Large intestine (tissue), 3 donors: ENCODE measurements around the gene G3BP1. TPM values are rescaled to one million over a fixed set of nuclear protein-coding genes. Genes with fewer than 3 reads are reported as not detected.

Experiments
- DNase-seq, 2 donors: peaks; one replicate each; pipeline versions ENCODE4 v3.0.0 to v3.0.0-alpha.2; 2013
- H3K27ac ChIP-seq: one replicate; pipeline ENCODE4 v1.5.1; 2013; ENCODE audit warnings: low read length
- H3K27me3 ChIP-seq: 2 replicates; pipeline ENCODE4 v1.6.1; 2013; ENCODE audit warnings: low read length; ENCODE audit not compliant: control insufficient read depth, insufficient read depth
- H3K36me3 ChIP-seq: 2 replicates; pipeline ENCODE4 v1.6.1; 2013; ENCODE audit warnings: low read length; ENCODE audit not compliant: control insufficient read depth, insufficient read depth
- H3K4me1 ChIP-seq: one replicate; pipeline ENCODE4 v1.6.1; 2013; ENCODE audit warnings: low read length; ENCODE audit not compliant: control insufficient read depth, insufficient read depth
- H3K4me3 ChIP-seq: one replicate; pipeline ENCODE4 v1.5.1; 2013; ENCODE audit warnings: low read length
- H3K9me3 ChIP-seq: one replicate; pipeline ENCODE4 v1.6.1; 2013; ENCODE audit warnings: mild to moderate bottlenecking, low read depth, low read length, moderate library complexity; ENCODE audit not compliant: control insufficient read depth
- WGBS: methylation state at CpG from one replicate; pipeline ENCODE4 v1.1.5; 2013; ENCODE audit warnings: low lambda C conversion rate; ENCODE audit not compliant: insufficient coverage; 5-methylcytosine and 5-hydroxymethylcytosine counted together
- polyA plus RNA-seq: library from polyadenylated mRNA; unstranded; fragments of 120-200 nt; gene quantifications from one replicate; pipeline ENCODE4 v1.2.1, GENCODE V29; 2013

The G3BP1 gene
- polyA plus RNA-seq, 1 donor = 111 TPM

- 100% methylated on average over 2 of the region's 9 CpGs for WGBS
- no peak overlapping the region for H3K27ac ChIP-seq
Observed at GRCh38 chr5:151738125-151738848, 33.5 kb upstream of the G3BP1 start.

GRCh38 chr5:151739395-151739794 lies 32.4 kb upstream of the G3BP1 start:
- H3K4me1 ChIP-seq = peaks cover 9% of the 10 kb centered on the region
- no peak overlapping the region for H3K4me3 ChIP-seq
- no peaks in the 10 kb centered on the region for H3K9me3 ChIP-seq
- no peaks in the 10 kb centered on the region for H3K27me3 ChIP-seq
- H3K27ac ChIP-seq = no peak overlapping the region
- no CpG with 5 or more reads among the region's 2 CpGs for WGBS
- peaks cover 8% of the 10 kb centered on the region for H3K36me3 ChIP-seq
- DNase-seq = no peak

More at GRCh38 chr5:151738125-151738848, 33.5 kb upstream of the G3BP1 start:
- peaks cover 9% of the 10 kb centered on the region for H3K4me1 ChIP-seq
- peaks cover 6% of the 10 kb centered on the region for H3K36me3 ChIP-seq
- no peaks in the 10 kb centered on the region for H3K27me3 ChIP-seq
- H3K9me3 ChIP-seq = no peaks in the 10 kb centered on the region
- DNase-seq = no peak
- no peak overlapping the region for H3K4me3 ChIP-seq

- WGBS = no CpG with 5 or more reads among the region's 4 CpGs
- Histone ChIP-seq H3K4me3 (no peak overlapping the region), H3K9me3 (no peaks in the 10 kb centered on the region), H3K27me3 (no peaks in the 10 kb centered on the region), H3K27ac (peak overlapping the region; percentile 62), H3K36me3 (peaks cover 13% of the 10 kb centered on the region), H3K4me1 (peaks cover 9% of the 10 kb centered on the region)
- DNase-seq = no peak
Observed at GRCh38 chr5:151739939-151740335, 31.8 kb upstream of the G3BP1 start.

- no CpG with 5 or more reads among the region's 11 CpGs for WGBS
- peak in 1 of 2 donors; percentile 58 for DNase-seq
Observed at GRCh38 chr5:151740336-151740942, 31.3 kb upstream of the G3BP1 start.

GRCh38 chr5:151740958-151741373 lies 30.8 kb upstream of the G3BP1 start:
- no peak for DNase-seq
- H3K27ac ChIP-seq = peak overlapping the region; percentile 18
- WGBS = no CpG with 5 or more reads among the region's 2 CpGs
- peaks cover 24% of the 10 kb centered on the region for H3K36me3 ChIP-seq
- H3K4me1 ChIP-seq = peaks cover 9% of the 10 kb centered on the region
- H3K9me3 ChIP-seq = no peaks in the 10 kb centered on the region
- no peak overlapping the region for H3K4me3 ChIP-seq
- H3K27me3 ChIP-seq = no peaks in the 10 kb centered on the region

More at GRCh38 chr5:151740336-151740942, 31.3 kb upstream of the G3BP1 start:
- H3K9me3 ChIP-seq = no peaks in the 10 kb centered on the region
- H3K27me3 ChIP-seq = no peaks in the 10 kb centered on the region
- H3K36me3 ChIP-seq = peaks cover 18% of the 10 kb centered on the region
- H3K4me1 ChIP-seq = peaks cover 9% of the 10 kb centered on the region
- peak overlapping the region; percentile 62 for H3K27ac ChIP-seq
- H3K4me3 ChIP-seq = peak overlapping the region; percentile 5

GRCh38 chr5:151741678-151742423 lies 29.9 kb upstream of the G3BP1 start:
- Histone ChIP-seq H3K4me1 (peaks cover 9% of the 10 kb centered on the region), H3K27ac (no peak overlapping the region), H3K4me3 (no peak overlapping the region), H3K27me3 (no peaks in the 10 kb centered on the region), H3K9me3 (no peaks in the 10 kb centered on the region), H3K36me3 (peaks cover 29% of the 10 kb centered on the region)
- WGBS = no CpG with 5 or more reads among the region's 6 CpGs
- DNase-seq = no peak

GRCh38 chr5:151742870-151743294 lies 28.9 kb upstream of the G3BP1 start:
- H3K9me3 ChIP-seq = no peaks in the 10 kb centered on the region

GRCh38 chr5:151743530-151743929 lies 28.2 kb upstream of the G3BP1 start:
- Histone ChIP-seq H3K27ac (no peak overlapping the region), H3K4me1 (peaks cover 9% of the 10 kb centered on the region), H3K27me3 (no peaks in the 10 kb centered on the region), H3K36me3 (peaks cover 39% of the 10 kb centered on the region), H3K9me3 (no peaks in the 10 kb centered on the region), H3K4me3 (no peak overlapping the region)
- WGBS = no CpG with 5 or more reads among the region's 1 CpG
- DNase-seq = no peak

More at GRCh38 chr5:151742870-151743294, 28.9 kb upstream of the G3BP1 start:
- no peaks in the 10 kb centered on the region for H3K27me3 ChIP-seq
- DNase-seq = peak in 1 of 2 donors; percentile 58
- peaks cover 9% of the 10 kb centered on the region for H3K4me1 ChIP-seq
- WGBS = no CpG with 5 or more reads among the region's 7 CpGs
- H3K27ac ChIP-seq = no peak overlapping the region
- peaks cover 36% of the 10 kb centered on the region for H3K36me3 ChIP-seq
- no peak overlapping the region for H3K4me3 ChIP-seq

GRCh38 chr5:151745071-151745705 lies 26.6 kb upstream of the G3BP1 start:
- DNase-seq = no peak
- no peak overlapping the region for H3K27ac ChIP-seq
- WGBS = no CpG with 5 or more reads among the region's 7 CpGs
- no peak overlapping the region for H3K4me3 ChIP-seq
- no peaks in the 10 kb centered on the region for H3K9me3 ChIP-seq
- peaks cover 42% of the 10 kb centered on the region for H3K36me3 ChIP-seq
- no peaks in the 10 kb centered on the region for H3K27me3 ChIP-seq
- peaks cover 4% of the 10 kb centered on the region for H3K4me1 ChIP-seq

- H3K36me3 ChIP-seq = peaks cover 41% of the 10 kb centered on the region
- DNase-seq = no peak
- H3K4me1 ChIP-seq = peaks cover 19% of the 10 kb centered on the region
- peak overlapping the region; percentile 36 for H3K27ac ChIP-seq
- H3K4me3 ChIP-seq = no peak overlapping the region
- H3K9me3 ChIP-seq = no peaks in the 10 kb centered on the region
- H3K27me3 ChIP-seq = no peaks in the 10 kb centered on the region
- WGBS = 100% methylated on average over 1 of the region's 4 CpGs
Observed at GRCh38 chr5:151750121-151750520, 21.6 kb upstream of the G3BP1 start.
